NCI-H2196 (cell line): ENCODE data around the gene SEC14L1.

ENCODE experiments used
- DNase-seq: peaks from one replicate; lab custom pipeline; 2025; ENCODE audit not compliant: unreplicated experiment; lab: John Stamatoyannopoulos, UW

Gene SEC14L1

DNA sequence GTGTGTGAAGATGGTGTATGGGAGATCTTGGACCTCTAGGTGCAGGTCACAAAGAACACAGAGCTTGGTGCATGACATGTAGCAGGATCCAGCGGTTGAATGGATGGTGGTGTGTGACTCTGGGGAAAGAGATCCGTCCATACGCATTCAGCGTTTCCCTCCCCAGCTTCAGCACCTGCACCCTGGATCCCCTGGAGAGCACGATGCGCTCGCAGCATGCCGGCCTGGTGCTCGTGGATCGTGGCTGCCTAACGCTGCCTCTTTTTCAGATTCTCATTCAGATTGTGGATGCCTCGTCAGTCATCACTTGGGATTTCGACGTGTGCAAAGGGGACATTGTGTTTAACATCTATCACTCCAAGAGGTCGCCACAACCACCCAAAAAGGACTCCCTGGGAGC is 70.9 kb downstream of the SEC14L1 start:
- DNase-seq = no peak

DNA sequence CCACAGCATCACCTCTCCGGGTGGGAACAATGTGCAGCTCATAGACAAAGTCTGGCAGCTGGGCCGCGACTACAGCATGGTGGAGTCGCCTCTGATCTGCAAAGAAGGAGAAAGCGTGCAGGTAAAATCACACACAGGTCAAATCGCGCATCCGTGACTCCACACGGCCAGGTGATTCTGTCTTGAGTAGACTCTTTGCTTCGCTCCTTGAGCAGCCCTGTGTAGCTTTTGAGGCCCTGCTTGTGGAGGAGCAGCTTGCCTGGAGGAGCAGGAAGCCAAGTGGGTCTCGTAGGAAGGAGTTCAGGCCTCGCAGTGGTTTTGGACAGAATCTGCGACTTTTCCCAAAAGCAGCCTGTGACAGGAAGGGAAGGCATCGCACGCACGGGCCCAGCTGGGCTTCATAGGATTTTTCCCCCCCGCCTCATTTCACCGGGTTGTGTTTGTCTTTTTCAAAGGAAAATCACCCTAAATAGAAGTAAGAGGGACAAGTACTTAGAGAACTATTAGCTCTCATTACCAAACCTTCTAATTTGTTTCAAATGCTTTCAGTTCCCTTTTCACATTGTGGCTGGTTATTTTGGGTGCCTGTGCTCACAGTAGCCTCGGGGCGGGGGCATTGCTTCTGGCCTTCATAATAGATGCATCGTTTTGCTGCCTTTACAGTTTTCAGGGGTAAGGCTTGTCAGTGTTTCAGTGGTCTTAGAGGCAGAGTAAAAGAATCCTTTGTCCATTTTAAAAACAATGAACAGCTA is 71.5 kb downstream of the SEC14L1 start:
- DNase-seq = no peak

DNA sequence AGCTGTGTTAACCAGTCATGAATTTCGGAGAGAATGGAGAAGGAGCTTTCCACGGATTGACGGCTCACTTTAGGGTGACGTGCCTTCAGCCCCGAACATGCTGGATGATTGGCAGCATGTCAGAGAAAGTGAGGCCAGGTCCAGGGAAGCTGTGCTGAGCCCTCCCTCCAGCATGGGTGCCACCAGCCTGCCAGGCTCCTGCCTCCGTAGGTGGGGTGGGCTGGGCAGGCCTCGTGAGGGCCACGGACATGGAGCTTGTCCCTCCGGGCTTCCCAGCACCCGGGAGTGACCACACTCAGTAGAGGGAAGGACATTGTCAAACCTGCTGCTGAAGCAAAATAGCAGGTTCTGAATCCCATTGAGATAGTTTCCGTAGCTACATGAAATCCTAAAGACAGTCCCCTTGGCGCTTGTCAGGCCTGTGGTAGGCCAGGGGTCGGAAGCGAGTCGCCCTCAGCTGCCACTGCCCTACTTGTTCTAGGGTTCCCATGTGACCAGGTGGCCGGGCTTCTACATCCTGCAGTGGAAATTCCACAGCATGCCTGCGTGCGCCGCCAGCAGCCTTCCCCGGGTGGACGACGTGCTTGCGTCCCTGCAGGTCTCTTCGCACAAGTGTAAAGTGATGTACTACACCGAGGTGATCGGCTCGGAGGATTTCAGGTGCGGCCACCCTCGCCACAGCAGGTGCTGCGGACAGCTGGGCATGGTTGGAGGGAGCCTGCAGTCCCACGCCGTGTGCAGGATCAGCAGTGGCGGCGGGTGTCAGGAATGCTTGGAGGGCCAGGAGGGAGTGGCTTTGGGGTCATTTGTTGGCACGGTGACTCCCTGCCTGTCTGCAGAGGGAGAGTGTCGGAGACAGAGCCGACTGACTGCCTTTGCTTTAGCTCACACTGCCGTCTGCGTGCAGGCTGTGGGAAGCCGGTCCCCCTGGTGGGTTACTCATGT is 72.3 kb downstream of the SEC14L1 start:
- no peak for DNase-seq

DNA sequence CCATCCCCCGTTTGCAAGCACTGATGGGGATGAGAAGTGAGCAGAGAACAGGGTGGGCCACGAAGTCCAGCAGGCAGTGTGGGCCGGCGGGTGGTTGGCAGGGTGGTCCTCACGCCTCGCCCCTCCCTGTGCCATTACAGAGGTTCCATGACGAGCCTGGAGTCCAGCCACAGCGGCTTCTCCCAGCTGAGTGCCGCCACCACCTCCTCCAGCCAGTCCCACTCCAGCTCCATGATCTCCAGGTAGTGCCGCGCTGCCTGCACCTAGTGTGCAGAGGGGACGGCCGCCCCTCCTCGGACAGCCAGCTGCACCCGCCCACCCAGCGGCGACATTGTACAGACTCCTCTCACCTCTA is 73.0 kb downstream of the SEC14L1 start:
- DNase-seq = no peak

DNA sequence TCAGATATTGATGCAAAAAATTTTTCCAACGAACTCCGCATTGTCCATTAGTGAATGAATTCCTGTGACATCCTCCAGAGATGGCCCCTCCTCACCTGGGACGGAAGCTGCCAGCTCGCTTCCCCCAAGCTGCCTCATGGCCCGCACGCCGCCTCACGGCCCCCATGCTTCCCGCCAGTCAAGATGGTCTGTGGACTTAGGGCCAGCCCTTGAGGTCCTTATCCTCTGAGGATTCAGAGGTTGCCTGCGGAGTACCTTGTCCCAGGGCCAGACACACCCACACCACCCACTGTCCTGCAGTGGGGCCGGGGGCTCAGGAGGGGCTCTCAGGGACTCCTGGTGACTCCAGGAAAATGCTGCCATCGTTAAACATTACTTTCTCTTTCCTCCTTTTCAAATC is 73.6 kb downstream of the SEC14L1 start:
- DNase-seq = no peak

DNA sequence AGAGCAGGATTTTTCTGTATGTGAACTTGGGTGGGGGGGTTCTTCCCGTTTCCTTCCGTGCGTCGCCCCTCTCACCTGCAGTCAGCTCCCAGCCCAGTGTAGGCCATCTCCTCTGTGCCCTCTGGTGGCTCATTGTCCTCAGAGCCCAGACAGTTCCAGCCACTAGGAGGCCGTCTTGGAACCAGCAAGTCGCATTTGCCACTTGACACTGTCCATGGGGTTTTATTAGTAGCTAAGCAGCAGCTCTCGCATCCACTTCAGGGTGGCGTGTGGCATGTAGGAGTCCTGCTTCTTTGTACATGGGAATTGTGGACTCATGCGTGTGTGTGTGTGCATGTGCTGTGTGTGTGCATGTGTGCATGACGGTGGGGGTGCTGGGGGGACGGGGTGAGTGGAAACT is 74.0 kb downstream of the SEC14L1 start:
- peak; percentile 54 for DNase-seq

DNA sequence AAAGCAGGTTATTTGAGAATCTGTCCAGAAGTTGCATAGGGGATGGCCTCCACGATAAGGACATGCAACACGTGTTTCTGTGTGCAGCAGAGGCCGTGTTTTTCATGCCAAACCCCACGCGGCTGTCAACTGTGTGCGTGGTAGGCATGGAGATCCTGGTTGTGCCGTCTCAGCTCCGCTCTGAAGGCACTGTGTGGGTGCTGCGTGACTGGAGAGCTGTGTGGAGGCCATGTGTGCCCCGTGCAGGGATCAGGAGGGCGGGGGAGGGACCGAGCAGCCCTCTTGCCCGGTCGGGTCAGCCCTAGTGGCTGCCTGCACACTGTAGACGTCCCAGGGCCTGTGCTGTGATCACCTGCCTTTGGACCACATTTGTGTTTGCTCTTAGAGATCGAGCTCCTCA is 74.5 kb downstream of the SEC14L1 start:
- DNase-seq = no peak

DNA sequence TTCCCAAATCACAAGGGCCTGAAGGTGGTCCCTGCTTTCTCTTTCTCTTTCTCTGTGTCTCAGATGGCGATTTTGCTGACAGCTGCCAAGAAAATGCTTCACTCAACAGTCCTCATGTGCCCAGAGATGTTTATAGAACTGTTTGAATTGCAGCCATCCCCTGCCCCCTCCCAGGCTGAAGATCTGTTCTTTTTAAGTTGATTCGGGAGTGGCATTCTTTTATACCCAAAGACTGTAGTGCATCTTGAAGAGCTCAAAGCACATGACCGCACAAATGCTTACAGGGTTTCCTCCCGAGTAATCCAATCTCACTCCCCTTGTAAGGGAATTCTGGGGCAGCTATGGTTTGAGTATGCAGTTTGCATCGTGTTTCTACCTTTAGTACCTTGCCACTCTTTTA is 75.7 kb downstream of the SEC14L1 start:
- DNase-seq = peak; percentile 27

DNA sequence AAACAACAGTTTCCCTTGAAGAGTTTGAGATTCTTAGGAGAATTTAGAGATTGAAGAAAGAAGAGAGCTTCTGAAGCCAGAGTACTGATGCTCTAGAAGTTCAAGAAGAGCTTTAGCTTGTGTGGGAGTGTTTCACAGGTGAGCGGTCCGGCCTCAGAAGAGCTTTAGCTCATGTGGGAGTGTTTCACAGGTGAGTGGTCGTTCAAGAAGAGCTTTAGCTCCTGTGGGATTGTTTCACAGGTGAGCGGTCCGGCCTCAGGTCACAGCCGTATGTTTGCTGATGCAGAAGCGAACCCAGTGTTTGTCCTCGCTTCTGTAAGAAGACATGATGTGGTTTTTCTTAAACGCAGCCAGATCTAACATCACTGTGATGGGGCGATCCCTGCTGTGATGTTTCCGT is 76.4 kb downstream of the SEC14L1 start:
- DNase-seq = no peak

DNA sequence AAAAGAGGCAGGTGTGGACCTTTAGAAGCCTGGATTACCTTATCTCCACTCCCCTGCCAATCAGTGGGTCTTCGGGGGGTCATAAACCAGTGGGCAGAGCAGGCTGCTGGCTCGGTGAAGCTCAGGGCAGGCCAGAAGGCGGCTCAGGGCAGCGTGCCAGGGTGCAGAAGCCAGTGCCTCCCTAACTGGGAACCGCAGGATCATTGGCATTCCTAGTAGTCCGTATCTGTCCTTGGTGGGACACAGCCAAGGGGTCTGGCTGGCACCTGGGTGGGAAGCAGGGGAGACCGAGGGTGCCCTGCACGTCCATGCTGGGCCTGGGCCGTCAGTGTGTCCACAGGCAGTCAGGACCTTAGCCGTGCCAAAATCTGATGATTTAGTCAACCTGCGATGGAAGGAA is 76.8 kb downstream of the SEC14L1 start:
- no peak for DNase-seq

DNA sequence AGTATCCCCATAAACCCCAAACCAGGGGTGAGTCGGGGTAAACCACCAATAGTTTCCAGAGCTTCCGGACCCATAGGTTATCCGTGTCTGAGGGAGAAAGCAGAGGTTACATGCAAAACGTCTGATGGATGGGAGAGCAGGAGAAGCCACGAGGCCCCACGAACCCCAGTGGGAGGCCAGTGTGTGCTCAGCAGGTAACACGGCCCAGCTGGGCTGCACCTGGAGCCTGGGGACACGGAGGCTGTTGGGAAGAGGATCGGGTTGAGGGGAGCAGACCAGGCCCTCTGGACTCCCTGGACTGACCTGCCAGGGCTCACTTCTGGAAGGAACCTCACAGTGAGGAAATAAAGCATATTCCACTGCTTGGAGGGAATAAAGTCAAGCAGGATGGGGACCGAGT is 78.1 kb downstream of the SEC14L1 start:
- DNase-seq = no peak

DNA sequence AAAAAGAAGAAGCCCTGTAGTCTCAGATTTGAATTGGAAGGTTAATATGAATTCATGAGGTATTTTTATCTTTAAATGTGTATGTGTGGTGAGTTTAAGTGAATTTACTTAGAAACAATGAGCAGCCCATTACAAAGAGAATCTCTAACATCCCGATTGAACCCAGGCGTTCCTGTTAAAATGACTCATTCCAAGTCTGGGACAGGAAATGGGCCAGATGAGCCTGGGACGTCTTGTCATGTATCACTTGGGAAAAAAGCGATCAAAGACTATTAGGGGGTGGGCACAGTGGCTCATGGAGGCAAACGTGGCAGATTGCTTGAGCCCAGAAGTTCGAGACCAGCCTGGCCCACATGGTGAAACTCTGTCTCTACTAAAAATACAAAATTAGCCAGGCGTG is 81.6 kb downstream of the SEC14L1 start:
- no peak for DNase-seq

DNA sequence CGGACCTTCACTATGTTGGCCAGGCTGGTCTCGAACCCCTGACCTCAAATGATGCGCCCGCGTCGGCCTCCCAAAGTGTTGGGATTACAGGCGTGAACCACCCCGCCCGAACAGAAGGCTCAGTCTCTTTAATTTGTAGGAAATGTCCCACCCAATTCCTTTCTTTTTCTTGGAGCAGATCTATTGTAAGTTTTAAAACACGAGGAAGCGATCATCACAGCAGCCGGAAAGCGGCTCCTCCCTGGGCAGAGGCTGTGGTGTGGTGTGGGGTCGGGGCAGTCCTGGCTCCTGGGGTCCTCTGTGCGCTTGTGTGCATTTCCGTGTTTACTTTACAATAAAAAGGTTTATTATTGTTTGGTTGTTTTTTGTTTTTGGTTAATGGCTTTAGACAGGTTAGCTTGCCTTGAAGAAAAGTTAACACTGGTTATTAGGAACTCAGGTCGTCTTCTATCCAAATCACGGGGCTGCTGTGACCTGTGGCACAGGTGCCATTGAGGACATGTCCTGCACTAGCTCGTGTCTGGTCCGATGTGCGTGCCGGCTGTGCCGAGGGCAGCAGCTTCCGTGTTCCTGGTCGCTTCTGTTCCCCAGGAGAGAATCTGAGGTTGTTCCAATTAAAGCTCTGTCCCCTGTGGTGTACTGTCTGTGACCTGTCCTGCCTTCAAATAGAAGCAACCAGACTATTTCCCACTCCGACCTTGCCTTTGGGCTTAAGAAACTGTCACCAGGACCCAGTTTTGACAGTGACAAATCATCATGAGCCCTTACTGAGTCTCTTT is 83.1 kb downstream of the SEC14L1 start:
- DNase-seq = no peak

DNA sequence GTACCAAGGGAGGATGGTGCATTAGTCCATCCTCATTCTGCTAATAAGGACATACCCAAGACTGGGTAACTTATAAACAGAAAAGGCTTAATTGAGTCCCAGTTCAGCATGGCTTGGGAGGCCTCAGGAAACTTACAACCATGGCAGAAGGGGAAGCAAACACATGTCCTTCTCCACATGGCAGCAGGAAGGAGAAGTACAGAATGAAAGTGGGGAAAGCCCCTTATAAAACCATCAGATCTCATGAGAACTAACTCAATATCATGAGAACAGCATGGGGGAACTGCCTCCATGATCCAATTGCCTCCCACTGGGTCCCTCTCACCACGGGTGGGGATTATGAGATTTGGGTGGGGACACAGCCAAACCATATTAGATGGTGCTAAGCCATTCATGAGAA is 84.5 kb downstream of the SEC14L1 start:
- DNase-seq = no peak

DNA sequence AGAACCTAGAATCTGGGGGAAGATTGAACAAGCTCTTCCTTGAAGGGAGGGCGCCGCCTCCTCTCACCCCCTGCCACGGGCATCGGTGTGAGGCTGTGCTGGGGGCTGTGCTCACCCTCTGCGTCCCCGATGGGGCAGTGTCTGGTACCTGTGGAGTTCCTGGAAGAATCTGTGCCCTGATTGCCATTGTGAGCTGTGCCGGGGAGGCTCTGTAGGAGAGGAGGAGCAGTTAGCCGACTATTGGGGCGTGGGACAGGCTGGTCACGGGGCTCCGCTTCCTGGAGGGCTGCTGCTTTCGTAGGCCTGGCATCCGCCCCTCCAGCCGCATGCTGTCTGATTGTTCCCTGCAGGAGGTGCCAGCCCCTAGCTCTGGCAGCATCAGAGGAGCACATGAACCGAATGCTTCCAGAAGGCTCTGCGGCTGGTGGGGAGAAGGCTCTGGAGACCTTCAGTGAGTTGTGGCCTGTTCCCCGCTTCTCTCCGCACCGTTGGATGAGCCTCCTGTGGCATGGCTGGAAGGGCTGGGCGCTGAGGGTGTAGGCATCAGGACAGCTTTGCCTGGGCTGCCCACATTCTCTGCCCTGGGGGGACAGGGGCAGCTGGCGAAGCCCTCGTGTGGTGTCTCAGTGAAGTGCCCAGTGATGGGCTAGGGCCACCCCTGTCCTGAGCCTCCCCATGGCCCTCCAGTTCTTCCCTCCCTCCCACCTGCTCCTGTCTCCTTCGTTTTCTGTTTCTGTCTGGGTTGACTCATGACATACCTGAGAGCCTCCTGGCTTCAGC is 86.9 kb downstream of the SEC14L1 start:
- no peak for DNase-seq

DNA sequence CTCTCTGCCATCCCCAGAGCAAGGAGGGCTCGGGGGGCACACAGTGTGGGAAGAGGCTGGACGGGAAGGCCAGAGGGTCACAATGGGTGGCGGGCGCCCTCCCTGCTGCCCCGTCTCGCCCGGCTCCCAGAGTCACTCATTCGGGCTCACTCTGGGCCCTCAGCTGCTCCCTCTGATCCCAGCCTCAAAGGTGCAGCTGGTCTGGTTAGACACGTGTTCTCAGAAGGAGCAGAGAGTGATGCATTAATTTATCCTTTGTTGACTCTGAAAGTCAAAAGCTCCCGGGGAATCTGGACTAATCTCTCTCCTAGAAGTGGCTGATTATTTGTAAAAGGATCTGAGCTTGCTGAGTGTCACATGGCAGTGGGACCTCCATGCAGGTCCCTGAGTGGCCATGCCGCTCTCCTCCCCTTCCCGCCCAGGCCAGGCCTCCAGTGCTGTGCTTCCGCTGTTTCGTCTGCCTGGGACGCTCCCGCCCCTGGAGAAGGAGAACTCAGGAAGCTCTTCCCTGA is 87.5 kb downstream of the SEC14L1 start:
- DNase-seq = peak; percentile 24

DNA sequence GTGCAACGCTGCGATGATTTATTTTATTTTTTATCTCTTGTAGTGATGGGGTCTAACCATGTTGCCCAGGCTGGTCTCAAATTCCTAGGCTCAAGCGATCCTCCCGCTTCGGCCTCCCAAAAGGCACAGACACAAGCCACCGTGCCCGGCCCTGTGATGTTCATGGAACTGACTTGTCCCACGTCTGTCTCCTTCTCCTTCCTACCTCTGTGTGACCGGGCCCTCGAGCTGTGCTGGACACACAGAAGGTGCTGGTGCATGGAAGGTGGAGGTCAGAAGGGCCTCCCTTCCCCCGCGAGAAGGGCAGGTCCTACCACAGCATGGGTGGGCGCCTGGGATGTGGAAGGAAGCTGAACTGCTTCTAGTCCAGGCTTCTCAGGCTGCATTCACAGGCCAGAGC is 88.0 kb downstream of the SEC14L1 start:
- no peak for DNase-seq

DNA sequence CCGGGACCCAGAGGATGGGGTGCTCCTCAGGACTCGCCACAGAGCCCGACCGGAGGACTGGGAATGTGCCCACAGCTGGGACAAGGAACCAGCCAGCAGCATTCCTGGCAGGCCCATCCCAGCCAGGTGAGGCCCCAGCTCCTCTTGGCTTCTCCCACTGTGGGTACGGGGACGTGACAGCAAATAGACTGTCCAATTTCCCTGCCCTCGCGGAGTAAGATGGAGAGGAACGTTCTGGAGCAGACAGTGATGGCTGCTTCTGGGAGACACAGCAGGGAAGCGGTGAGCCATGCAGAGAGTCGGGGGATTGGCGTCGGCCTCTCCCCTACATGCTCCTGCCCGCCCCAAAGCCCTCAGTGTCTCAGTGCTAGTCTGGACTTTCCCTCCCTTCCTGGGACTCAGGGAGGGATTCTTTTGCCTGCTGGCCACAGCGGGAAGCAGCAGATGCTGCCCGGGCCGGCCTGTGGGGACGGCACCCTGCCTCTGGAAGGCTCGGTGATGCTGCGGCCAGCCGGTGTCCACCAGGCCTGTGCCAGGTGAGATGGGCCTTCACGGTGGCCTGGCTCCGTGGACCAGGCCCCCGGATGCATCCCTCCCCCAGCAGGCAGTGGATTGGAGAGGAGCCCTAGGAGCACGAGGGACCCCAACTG is 89.1 kb downstream of the SEC14L1 start:
- no peak for DNase-seq

DNA sequence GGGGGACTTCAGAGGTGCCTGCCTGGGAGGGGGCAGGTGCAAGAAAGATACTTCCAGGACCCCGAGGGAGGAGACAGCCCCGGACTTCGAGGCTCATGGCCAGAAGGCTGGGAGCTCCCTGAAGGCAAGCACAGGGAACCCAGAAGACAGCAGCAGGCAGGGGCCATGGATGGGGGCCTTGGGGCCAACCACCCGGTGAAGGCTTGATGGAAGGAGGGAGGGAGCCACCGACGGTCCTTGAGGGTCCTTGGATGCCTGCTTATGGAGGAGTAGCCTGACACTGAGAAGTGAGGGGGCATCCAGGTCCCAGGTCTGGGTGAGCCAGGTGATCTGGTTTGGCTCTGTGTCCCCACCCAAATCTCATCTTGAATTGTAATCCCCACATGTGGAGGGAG is 89.7 kb downstream of the SEC14L1 start:
- DNase-seq = no peak
